GM23338 (cell line): ENCODE results near the gene EYA3. TPM values are rescaled to one million over a fixed set of nuclear protein-coding genes. Genes with fewer than 3 reads are reported as not detected.

ENCODE experiments used
- ATAC-seq: fragments of 200-7000 bp; cut with Tn5 transposase; 3 replicates; pipeline ENCODE4 v1.9.1; 2020
- DNase-seq: peaks from one replicate; pipeline ENCODE4 v3.0.0-alpha.2; 2015; ENCODE audit warnings: low spot score
- H2AFZ ChIP-seq: fragments of 200-600 bp; sonication (generic); 2 replicates; pipeline ENCODE4 v1.8.0; 2016; ENCODE audit warnings: antibody characterized with exemption, mild to moderate bottlenecking, moderate library complexity
- H3F3A ChIP-seq: fragments of 200-600 bp; sonication (generic); replicated peaks from 2 replicates; pipeline ENCODE4 v1.8.0; 2017; ENCODE audit warnings: antibody characterized with exemption, mixed run types, low read depth
- H3K27ac ChIP-seq: fragments of 200-600 bp; sonication (generic); 2 replicates; pipeline ENCODE4 v1.6.1; 2016; ENCODE audit warnings: low read depth
- H3K27me3 ChIP-seq: fragments of 200-600 bp; sonication (generic); 2 replicates; pipeline ENCODE4 v1.8.0; 2016; ENCODE audit warnings: mild to moderate bottlenecking, mixed run types, moderate library complexity; ENCODE audit not compliant: insufficient read depth
- H3K36me3 ChIP-seq: fragments of 200-600 bp; sonication (generic); 2 replicates; pipeline ENCODE4 v1.8.0; 2016; ENCODE audit warnings: mild to moderate bottlenecking; ENCODE audit not compliant: insufficient read depth
- H3K4me1 ChIP-seq: fragments of 200-600 bp; sonication (generic); 2 replicates; pipeline ENCODE4 v1.8.0; 2016; ENCODE audit warnings: mild to moderate bottlenecking, moderate library complexity; ENCODE audit not compliant: insufficient read depth
- H3K4me2 ChIP-seq: fragments of 200-600 bp; sonication (generic); 2 replicates; pipeline ENCODE4 v1.7.1; 2017; ENCODE audit warnings: mixed run types
- H3K4me3 ChIP-seq: fragments of 200-600 bp; sonication (generic); 2 replicates; pipeline ENCODE4 v1.6.1; 2016; ENCODE audit warnings: mixed run types
- H3K79me2 ChIP-seq: fragments of 200-600 bp; sonication (generic); replicated peaks from 2 replicates; pipeline ENCODE4 v1.8.0; 2017; ENCODE audit warnings: mild to moderate bottlenecking; ENCODE audit not compliant: insufficient read depth
- H3K9me2 ChIP-seq: fragments of 200-600 bp; sonication (generic); 2 replicates; pipeline ENCODE4 v1.8.0; 2017; ENCODE audit not compliant: insufficient read depth
- H4K20me1 ChIP-seq: fragments of 200-600 bp; sonication (generic); replicated peaks from 2 replicates; pipeline ENCODE4 v1.8.0; 2017; ENCODE audit warnings: mild to moderate bottlenecking; ENCODE audit not compliant: insufficient read depth
- H3K27ac Mint-ChIP-seq: 2 replicates; pipeline ENCODE4 v1.8.0; 2020; ENCODE audit warnings: inconsistent platforms, mild to moderate bottlenecking, moderate library complexity, mixed read lengths
- H3K27me3 Mint-ChIP-seq: 3 replicates; pipeline ENCODE4 v1.8.0; 2022; ENCODE audit warnings: low read depth, mild to moderate bottlenecking, moderate library complexity, mixed read lengths, inconsistent platforms; ENCODE audit not compliant: insufficient read depth, poor library complexity
- H3K36me3 Mint-ChIP-seq: 3 replicates; pipeline ENCODE4 v1.8.0; 2021; ENCODE audit warnings: low read depth, mild to moderate bottlenecking, inconsistent platforms, moderate library complexity, mixed read lengths
- H3K4me1 Mint-ChIP-seq: 3 replicates; pipeline ENCODE4 v1.8.0; 2020; ENCODE audit warnings: mild to moderate bottlenecking, inconsistent platforms, mixed read lengths
- H3K4me3 Mint-ChIP-seq: 3 replicates; pipeline ENCODE4 v1.8.0; 2021; ENCODE audit warnings: moderate library complexity, mild to moderate bottlenecking, inconsistent platforms, mixed read lengths
- H3K9me3 Mint-ChIP-seq: 3 replicates; pipeline ENCODE4 v1.8.0; 2020; ENCODE audit warnings: moderate library complexity, mild to moderate bottlenecking, inconsistent platforms, mixed read lengths
- EZH2 ChIP-seq: fragments of 200-600 bp; sonication (generic); IDR thresholded peaks from one replicate; pipeline ENCODE4 v1.8.0; 2017; ENCODE audit warnings: antibody characterized with exemption, mild to moderate bottlenecking, low read depth; ENCODE audit not compliant: unreplicated experiment
- EZH2phosphoT487 ChIP-seq: fragments of 200-600 bp; sonication (generic); IDR thresholded peaks from one replicate; pipeline ENCODE4 v1.8.1; 2018; ENCODE audit warnings: antibody characterized with exemption; ENCODE audit not compliant: unreplicated experiment
- JUNB ChIP-seq: IDR thresholded peaks from one replicate; pipeline ENCODE4 v1.6.1; 2016; ENCODE audit warnings: antibody characterized with exemption; ENCODE audit not compliant: unreplicated experiment
- NANOG ChIP-seq: IDR thresholded peaks from 2 replicates; pipeline ENCODE4 v1.6.1; 2016; ENCODE audit warnings: antibody characterized with exemption, borderline replicate concordance
- POLR2AphosphoS5 ChIP-seq: IDR thresholded peaks from 2 replicates; pipeline ENCODE4 v1.6.1; 2016; ENCODE audit warnings: antibody characterized with exemption, low read depth
- STAT1 ChIP-seq: IDR thresholded peaks from one replicate; pipeline ENCODE4 v1.6.1; 2016; ENCODE audit warnings: antibody characterized with exemption; ENCODE audit not compliant: unreplicated experiment
- ZNF114 ChIP-seq: fragments of 250-450 bp; sonication (Bioruptor Pico); IDR thresholded peaks from 2 replicates; pipeline ENCODE4 v1.5.0; 2020; ENCODE audit warnings: mild to moderate bottlenecking, moderate library complexity
- ZNF331 ChIP-seq: fragments of 250-450 bp; sonication (Bioruptor Pico); IDR thresholded peaks from 2 replicates; pipeline ENCODE4 v1.5.0; 2020; ENCODE audit warnings: low read depth, mild to moderate bottlenecking, moderate library complexity
- polyA plus RNA-seq: library from polyadenylated mRNA; unstranded; fragments of >200 nt; fragmentation: Nextera tagmentation; extraction: Ambion mirVana; gene quantifications from 2 replicates; pipeline ENCODE4 v1.2.1, GENCODE V29; 2016
- total RNA-seq: library from RNA; depleted of rRNA; stranded (reverse); fragments of >200 nt; shearing (Covaris generic); gene quantifications from 2 replicates; pipeline ENCODE4 v1.2.3, GENCODE V29; 2014
- TF ChIP-seq, protein P1 (sequence below): IDR thresholded peaks from one replicate; pipeline ENCODE4 v1.6.1; 2018; ENCODE audit warnings: antibody characterized with exemption; ENCODE audit not compliant: unreplicated experiment
- TF ChIP-seq, protein P2 (sequence below): IDR thresholded peaks from 2 replicates; pipeline ENCODE4 v1.6.1; 2016; ENCODE audit warnings: antibody characterized with exemption
- TF ChIP-seq, protein P3 (sequence below), 2 experiments: fragments of 200-600 bp in 1 of 2; sonication (generic) in 1 of 2; conservative IDR thresholded peaks; 2 replicates each; pipeline versions ENCODE4 v1.5.1 to v1.6.1; 2016 to 2017; ENCODE audit warnings: antibody characterized with exemption in 2 of 2, low read depth in 2 of 2, mild to moderate bottlenecking in 2 of 2, moderate library complexity in 1 of 2

Gene EYA3
- total and polyA plus RNA-seq, 2 experiments from 2014 or later: 12.5 to 33.6 TPM

DNA sequence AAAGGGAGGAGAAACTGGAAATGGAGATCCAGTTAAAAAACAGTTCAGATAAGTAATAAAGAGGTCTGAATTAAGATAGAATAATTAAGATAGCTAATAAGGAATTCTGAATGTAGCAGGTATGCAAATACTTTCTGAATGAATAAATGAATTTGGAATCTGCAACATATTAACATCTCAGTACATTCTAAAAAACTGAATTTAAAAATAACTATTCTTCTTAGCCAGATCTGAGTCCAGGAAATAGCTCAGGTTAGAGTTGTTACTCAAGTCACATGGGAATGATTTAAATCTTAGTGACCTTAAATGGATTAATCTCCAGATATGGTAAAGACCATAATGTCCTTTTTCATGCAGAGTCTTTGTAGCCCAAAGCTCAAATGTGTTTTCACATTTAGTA lies 51.2 kb downstream of the EYA3 start (continued):
- TF ChIP-seq, protein P1, sequence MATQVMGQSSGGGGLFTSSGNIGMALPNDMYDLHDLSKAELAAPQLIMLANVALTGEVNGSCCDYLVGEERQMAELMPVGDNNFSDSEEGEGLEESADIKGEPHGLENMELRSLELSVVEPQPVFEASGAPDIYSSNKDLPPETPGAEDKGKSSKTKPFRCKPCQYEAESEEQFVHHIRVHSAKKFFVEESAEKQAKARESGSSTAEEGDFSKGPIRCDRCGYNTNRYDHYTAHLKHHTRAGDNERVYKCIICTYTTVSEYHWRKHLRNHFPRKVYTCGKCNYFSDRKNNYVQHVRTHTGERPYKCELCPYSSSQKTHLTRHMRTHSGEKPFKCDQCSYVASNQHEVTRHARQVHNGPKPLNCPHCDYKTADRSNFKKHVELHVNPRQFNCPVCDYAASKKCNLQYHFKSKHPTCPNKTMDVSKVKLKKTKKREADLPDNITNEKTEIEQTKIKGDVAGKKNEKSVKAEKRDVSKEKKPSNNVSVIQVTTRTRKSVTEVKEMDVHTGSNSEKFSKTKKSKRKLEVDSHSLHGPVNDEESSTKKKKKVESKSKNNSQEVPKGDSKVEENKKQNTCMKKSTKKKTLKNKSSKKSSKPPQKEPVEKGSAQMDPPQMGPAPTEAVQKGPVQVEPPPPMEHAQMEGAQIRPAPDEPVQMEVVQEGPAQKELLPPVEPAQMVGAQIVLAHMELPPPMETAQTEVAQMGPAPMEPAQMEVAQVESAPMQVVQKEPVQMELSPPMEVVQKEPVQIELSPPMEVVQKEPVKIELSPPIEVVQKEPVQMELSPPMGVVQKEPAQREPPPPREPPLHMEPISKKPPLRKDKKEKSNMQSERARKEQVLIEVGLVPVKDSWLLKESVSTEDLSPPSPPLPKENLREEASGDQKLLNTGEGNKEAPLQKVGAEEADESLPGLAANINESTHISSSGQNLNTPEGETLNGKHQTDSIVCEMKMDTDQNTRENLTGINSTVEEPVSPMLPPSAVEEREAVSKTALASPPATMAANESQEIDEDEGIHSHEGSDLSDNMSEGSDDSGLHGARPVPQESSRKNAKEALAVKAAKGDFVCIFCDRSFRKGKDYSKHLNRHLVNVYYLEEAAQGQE: no peak
- TF ChIP-seq EZH2 (no peak), ZNF114 (CRISPR knock-in tag) (no peak), STAT1 (no peak), ZNF331 (no peak), EZH2phosphoT487 (no peak), POLR2AphosphoS5 (no peak), JUNB (no peak), NANOG (no peak)
- TF ChIP-seq, protein P2, sequence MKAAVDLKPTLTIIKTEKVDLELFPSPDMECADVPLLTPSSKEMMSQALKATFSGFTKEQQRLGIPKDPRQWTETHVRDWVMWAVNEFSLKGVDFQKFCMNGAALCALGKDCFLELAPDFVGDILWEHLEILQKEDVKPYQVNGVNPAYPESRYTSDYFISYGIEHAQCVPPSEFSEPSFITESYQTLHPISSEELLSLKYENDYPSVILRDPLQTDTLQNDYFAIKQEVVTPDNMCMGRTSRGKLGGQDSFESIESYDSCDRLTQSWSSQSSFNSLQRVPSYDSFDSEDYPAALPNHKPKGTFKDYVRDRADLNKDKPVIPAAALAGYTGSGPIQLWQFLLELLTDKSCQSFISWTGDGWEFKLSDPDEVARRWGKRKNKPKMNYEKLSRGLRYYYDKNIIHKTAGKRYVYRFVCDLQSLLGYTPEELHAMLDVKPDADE: no peak
- TF ChIP-seq, protein P3, sequence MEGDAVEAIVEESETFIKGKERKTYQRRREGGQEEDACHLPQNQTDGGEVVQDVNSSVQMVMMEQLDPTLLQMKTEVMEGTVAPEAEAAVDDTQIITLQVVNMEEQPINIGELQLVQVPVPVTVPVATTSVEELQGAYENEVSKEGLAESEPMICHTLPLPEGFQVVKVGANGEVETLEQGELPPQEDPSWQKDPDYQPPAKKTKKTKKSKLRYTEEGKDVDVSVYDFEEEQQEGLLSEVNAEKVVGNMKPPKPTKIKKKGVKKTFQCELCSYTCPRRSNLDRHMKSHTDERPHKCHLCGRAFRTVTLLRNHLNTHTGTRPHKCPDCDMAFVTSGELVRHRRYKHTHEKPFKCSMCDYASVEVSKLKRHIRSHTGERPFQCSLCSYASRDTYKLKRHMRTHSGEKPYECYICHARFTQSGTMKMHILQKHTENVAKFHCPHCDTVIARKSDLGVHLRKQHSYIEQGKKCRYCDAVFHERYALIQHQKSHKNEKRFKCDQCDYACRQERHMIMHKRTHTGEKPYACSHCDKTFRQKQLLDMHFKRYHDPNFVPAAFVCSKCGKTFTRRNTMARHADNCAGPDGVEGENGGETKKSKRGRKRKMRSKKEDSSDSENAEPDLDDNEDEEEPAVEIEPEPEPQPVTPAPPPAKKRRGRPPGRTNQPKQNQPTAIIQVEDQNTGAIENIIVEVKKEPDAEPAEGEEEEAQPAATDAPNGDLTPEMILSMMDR (conservative IDR thresholded peaks at IDR 0.05; ENCODE audit: low read depth in 2 of 2): no peak

DNA sequence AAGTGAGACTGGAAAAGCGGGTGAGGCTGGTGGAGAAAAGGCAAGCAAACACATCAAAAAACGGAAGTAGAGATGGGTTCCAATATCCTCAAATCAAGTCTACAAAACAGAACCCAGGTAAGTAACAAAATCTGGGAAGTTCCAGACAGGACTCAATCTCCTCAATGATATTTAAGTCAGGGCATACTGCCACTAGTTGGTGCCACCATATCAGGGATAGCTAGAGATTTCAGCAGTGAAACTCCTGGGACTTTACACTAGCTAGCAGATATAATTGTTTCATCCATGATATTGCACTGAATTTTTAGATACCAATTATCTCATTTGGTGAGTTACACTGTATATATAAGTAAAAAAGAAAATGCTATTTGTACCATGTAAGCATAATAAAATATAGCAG lies 52.0 kb downstream of the EYA3 start:
- H3K4me3 ChIP-seq: no peak overlapping the region
- no peak for ATAC-seq
- peak; percentile 3 for DNase-seq
- peaks cover 2% of the 10 kb centered on the region for H3K27me3 Mint-ChIP-seq
- no peaks in the 10 kb centered on the region for H3F3A ChIP-seq
- no peaks in the 10 kb centered on the region for H3K27me3 ChIP-seq
- no peak overlapping the region for H3K27ac Mint-ChIP-seq
- H3K27ac ChIP-seq: no peak overlapping the region
- no peak overlapping the region for H3K4me3 Mint-ChIP-seq
- H3K4me2 ChIP-seq: no peak overlapping the region
- H2AFZ ChIP-seq: no peak overlapping the region
- no peaks in the 10 kb centered on the region for H3K36me3 Mint-ChIP-seq
- H3K79me2 ChIP-seq: no peaks in the 10 kb centered on the region
- no peaks in the 10 kb centered on the region for H3K4me1 ChIP-seq
- no peaks in the 10 kb centered on the region for H3K9me3 Mint-ChIP-seq
- no peaks in the 10 kb centered on the region for H3K4me1 Mint-ChIP-seq
- H4K20me1 ChIP-seq: no peaks in the 10 kb centered on the region
- TF ChIP-seq, protein P3 (conservative IDR thresholded peaks at IDR 0.05; ENCODE audit: low read depth in 2 of 2): peak in 1 of 2 experiments; percentile 38; a peak in 2 of 4 replicates
- TF ChIP-seq, protein P2: no peak
- peaks cover 8% of the 10 kb centered on the region; the same call in 1 of the 2 replicates for H3K36me3 ChIP-seq
- H3K9me2 ChIP-seq: no peaks in the 10 kb centered on the region
